Central memory CD4-positive, alpha-beta T cell (primary cell): ENCODE results near the gene STAT5B.
"Not testable (repeated sequence)": the region's sequence is repeated elsewhere in the genome, so short reads cannot be mapped to it uniquely, and the experiment has no call there.

Experiments used
- DNase-seq: peaks from one replicate; pipeline ENCODE4 v3.0.0; 2022

The STAT5B gene

DNA sequence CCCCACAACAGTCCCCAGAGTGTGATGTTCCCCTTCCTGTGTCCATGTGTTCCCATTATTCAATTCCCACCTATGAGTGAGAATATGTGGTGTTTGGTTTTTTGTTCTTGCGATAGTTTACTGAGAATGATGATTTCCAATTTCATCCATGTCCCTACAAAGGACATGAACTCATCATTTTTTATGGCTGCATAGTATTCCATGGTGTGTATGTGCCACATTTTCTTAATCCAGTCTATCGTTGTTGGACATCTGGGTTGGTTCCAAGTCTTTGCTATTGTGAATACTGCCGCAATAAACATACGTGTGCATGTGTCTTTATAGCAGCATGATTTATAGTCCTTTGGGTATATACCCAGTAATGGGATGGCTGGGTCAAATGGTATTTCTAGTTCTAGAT, 11.8 kb downstream of the STAT5B start:
- DNase-seq, result not testable (repeated sequence)

DNA sequence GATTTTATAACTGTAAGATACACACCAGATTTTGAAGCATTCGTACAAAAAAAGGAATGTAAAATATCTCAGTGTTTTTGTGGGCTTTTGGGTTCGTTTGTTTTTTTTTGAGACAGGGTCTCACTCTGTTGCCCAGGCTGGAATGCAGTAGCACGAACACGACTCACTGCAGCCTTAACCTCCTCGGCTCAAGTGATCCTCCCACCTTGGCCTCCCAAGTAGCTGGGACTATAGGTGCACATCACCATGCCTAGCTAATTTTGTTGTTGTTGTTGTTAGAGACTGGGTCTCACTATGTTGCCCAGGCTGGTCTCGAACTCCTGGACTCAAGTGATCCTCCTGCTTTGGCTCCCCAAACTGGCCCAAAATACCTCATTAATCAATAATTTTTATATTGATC, 15.9 kb downstream of the STAT5B start:
- no peak for DNase-seq

GRCh38 chr17:42255445-42255844, 20.7 kb downstream of the STAT5B start:
- no peak for DNase-seq

DNA sequence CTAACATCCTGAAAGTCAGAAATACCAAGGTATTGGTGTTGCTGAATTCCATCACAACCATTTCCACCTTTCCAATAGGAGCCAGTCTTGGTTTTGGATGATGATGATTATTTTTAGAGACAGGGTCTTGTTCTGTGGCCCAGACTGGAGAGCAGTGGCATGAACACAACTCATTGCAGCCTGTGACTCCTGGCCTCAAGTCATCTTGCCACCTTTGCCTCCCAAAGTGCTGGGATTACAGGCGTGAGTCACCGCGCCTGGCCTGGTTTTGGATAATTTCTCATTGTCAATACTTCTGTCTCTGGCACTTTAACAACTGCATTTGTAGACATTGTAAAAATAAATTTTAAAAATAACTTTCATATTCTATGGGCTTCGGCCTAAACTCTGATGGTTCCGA, 22.6 kb downstream of the STAT5B start:
- DNase-seq, result no peak

GRCh38 chr17:42252597-42253550, 23.3 kb downstream of the STAT5B start:
- no peak for DNase-seq

DNA sequence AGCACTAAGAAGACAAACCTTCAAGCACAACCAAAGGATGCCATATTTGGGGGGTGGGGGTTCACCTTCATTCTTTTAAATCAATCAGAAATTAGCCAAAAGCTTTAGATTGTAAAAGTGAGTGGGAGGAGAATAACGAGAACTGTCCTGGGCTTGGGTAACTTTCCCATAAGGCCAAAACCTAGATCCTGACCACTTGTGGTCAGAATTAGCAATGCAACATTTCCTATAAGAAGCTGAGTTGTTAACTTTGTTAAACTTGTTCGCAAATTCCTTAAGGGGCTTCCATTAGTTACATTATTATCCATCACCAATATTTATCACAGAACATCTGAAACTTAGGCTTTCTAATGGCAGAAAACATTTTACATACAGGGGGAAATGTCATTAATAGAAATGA, 25.1 kb downstream of the STAT5B start:
- DNase-seq, result no peak

GRCh38 chr17:42249681-42250446, 26.3 kb downstream of the STAT5B start:
- DNase-seq, result peak; percentile 71

DNA sequence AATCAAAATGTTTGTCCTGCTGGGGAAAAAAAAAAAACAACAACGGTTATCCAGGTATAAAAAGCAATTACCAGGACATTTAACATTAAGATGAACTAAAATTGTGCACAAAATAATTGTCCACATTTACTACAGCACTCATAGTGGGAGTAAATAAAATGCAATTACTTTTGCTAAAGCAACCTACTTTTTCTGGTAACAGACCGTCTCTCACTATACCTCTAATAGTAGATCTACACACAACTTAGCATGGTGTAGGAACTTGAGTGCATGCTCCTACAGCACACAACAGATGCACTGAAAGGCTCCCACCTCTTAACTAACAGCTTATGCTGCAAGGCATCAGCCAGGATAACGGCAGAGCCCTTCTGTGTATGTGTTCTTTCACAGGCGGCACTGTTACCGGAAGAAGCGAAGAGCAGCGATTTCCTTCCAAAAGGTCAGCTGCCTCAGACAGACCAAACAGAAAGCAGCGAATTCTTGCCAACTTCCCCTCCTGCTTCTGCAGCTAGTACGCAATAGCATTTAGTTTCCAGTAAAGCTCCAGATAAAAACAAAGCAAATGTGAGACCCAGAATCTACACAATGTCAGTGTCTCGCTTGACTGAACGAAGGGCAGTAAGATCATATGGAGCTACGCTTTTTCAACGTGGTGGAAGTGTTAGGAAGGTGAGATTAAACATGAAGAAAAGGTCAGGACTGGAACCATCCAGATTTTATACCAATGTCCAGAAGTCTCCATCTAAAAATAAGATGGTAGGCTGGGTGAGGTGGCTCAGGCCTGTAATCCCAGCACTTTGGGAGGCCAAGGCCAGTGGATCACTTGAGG, 27.6 kb downstream of the STAT5B start:
- peak; percentile 88 for DNase-seq

GRCh38 chr17:42247734-42248133, 28.5 kb downstream of the STAT5B start:
- DNase-seq, result no peak

DNA sequence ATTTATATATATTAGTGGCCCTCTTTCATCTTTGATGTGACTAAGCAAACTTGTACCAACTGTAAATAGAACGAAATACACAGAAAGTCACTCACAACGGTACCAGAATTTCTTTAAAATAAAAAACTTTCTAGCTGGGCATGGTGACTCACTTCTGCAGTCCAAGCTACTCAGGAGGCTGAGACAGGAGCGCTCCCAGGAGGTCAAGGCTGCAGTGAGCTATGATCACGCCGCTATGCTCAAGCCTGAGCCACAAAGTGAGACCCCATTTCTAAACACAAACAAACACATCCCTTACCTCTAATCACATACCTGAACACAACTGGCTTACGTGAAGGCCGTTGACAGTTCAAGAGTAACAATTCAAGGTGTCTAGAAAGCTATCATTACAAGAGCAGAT, 29.7 kb downstream of the STAT5B start:
- no peak for DNase-seq

DNA sequence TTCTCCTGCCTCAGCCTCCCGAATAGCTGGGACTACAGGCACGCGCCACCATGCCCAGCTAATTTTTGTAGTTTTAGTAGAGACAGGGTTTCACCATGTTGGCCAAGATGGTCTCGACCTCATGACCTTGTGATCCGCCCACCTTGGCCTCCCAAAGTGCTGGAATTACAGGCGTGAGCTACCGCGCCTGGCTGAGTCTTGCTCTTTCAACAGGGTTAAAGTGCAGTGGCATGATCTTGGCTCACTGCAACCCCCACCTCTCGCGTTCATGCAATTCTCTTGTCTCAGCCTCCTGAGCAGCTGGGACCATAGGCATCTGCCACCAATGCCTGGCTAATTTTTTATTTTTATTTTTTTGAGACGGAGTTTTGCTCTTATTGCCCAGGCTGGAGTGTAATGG, 31.0 kb downstream of the STAT5B start:
- DNase-seq, result not testable (repeated sequence)

DNA sequence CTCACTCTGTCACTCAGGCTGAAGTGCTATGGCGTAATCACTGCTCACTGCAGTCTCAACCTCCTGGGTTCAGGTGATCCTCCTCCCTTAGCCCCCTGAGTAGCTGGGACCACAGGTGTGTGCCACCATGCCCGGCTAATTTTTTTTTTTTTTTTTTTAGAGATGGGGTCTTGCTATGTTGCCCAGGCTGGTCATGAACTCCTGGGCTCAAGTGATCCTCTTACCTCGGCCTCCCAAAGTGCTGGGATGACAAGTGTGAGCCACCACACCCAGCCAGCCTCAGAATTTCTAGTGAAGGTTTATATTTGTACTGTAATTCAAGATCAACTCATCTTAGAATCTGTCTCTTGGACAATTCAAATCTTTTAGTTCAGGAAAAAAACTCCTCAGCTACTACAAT, 32.1 kb downstream of the STAT5B start:
- DNase-seq, result not testable (repeated sequence)

GRCh38 chr17:42243493-42243982, 32.7 kb downstream of the STAT5B start:
- DNase-seq, result no peak

GRCh38 chr17:42241871-42242270, 34.3 kb downstream of the STAT5B start:
- no peak for DNase-seq

DNA sequence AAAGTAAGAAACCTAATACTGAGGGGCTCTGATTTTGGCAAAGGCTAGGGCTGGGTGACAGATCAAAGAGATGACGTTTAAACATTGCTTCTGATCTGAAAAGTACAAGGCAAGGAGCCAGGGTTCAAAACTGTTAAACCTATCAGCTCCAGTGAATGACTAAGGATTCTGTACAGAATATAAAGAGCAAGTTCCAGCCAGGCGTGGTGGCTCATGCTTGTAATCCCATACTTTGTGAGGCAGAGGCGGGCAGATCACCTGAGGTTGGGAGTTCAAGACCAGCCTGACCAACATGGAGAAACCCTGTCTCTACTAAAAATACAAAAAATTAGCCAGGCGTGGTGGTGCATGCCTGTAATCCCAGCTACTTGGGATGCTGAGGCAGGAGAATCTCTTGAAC, 35.3 kb downstream of the STAT5B start:
- DNase-seq, result not testable (repeated sequence)

DNA sequence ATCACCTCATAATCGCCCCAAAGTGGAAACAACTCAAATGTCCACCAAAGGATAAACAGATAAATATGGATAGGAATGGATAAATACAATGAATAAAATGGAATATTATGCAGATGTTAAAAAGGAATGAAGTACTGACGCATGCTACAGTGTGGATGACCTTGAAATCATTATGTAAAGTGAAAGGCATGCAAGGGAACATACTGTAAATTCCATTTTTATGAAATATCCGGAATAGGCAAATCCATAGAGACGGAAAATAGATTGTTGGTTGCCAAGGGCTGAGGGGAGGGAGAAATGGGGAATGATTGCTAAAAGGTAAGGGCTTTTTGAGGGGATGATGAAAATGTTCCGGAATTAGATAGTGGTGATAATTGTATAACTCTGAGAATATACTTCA, 36.0 kb downstream of the STAT5B start:
- DNase-seq, result no peak

- DNase-seq, result not testable (repeated sequence)
Measured at GRCh38 chr17:42239576-42239975, 36.6 kb downstream of the STAT5B start.

GRCh38 chr17:42236760-42237159, 39.4 kb downstream of the STAT5B start:
- no peak for DNase-seq

DNA sequence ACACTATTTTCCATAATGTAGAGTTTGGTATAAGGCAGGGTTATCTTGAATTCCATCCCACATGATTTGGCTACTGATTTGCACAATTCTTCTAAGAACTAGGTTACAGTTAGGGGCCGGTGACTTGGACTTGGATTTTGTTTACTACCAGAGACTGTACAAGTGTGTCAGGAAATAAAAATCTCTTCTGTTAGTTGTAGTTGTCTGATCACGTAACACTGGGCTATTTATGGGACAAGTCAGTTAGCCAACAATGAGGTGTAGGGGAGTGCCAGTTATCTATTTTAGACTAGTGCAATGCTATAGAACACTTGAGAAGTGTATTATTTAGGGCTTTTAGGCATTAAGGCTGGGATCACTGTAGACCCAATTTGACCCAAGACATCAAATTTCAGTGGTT, 42.2 kb downstream of the STAT5B start:
- DNase-seq, result no peak

GRCh38 chr17:42233156-42233555, 43.0 kb downstream of the STAT5B start:
- DNase-seq, result no peak

DNA sequence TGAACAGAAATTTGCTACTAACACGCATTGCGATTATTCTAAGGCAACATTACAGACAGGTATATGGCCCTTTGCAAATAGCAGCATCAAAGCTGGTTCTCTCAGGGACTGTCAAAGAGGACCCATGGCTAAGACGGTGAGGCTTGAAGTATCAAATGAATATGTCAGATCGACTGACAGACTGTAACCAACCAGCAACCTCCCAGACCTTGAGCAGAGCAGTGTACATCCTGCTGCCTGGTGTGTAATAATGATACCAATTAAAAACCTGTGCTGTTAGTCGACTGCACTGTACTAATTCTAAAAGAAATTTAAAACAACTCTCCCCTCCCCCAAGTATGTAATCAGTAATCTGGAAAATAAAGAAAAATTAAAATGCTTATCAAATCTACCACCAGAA, 46.0 kb downstream of the STAT5B start:
- no peak for DNase-seq

GRCh38 chr17:42227849-42228700, 48.1 kb downstream of the STAT5B start:
- DNase-seq, result no peak
